ENCODE results near the gene RCHY1.
"Not testable (repeated sequence)": the region's sequence is repeated elsewhere in the genome, so short reads cannot be mapped to it uniquely, and the experiment has no call there.

RCHY1 gene

GRCh38 chr4:75531536-75532143 lies 17.4 kb upstream of the RCHY1 start:
- not testable (repeated sequence) for H3K27me3 ChIP-seq (ENCODE audit: insufficient read depth, low read depth, severe bottlenecking); DNase-seq; H3K9me3 ChIP-seq (ENCODE audit: severe bottlenecking); H3K4me3 ChIP-seq (ENCODE audit: low read depth, low read length); H3K27ac ChIP-seq
- peaks cover 20% of the 10 kb centered on the region for H3K36me3 ChIP-seq

GRCh38 chr4:75530556-75531322 lies 16.5 kb upstream of the RCHY1 start:
- Histone ChIP-seq H3K9me3 (ENCODE audit: severe bottlenecking) (no peaks in the 10 kb centered on the region), H3K4me3 (ENCODE audit: low read depth, low read length) (no peak overlapping the region), H3K27ac (no peak overlapping the region), H3K27me3 (ENCODE audit: insufficient read depth, low read depth, severe bottlenecking) (no peaks in the 10 kb centered on the region), H3K36me3 (peaks cover 20% of the 10 kb centered on the region)
- DNase-seq: no peak
- no peak for TF ChIP-seq CTCF (IDR thresholded peaks at IDR 0.05; ENCODE audit: low read depth, low read length)

GRCh38 chr4:75527482-75527881 lies 13.3 kb upstream of the RCHY1 start:
- no peak for DNase-seq
- no peaks in the 10 kb centered on the region for H3K27me3 ChIP-seq (ENCODE audit: insufficient read depth, low read depth, severe bottlenecking)
- TF ChIP-seq CTCF (IDR thresholded peaks at IDR 0.05; ENCODE audit: low read depth, low read length): no peak
- H3K27ac ChIP-seq: no peak overlapping the region
- peaks cover 23% of the 10 kb centered on the region for H3K36me3 ChIP-seq
- no peaks in the 10 kb centered on the region for H3K9me3 ChIP-seq (ENCODE audit: severe bottlenecking)
- H3K4me3 ChIP-seq (ENCODE audit: low read depth, low read length): no peak overlapping the region

GRCh38 chr4:75525910-75526309 lies 11.7 kb upstream of the RCHY1 start:
- Histone ChIP-seq H3K9me3 (ENCODE audit: severe bottlenecking) (no peaks in the 10 kb centered on the region), H3K27ac (no peak overlapping the region), H3K4me3 (ENCODE audit: low read depth, low read length) (no peak overlapping the region), H3K36me3 (peaks cover 29% of the 10 kb centered on the region), H3K27me3 (ENCODE audit: insufficient read depth, low read depth, severe bottlenecking) (no peaks in the 10 kb centered on the region)
- TF ChIP-seq CTCF (IDR thresholded peaks at IDR 0.05; ENCODE audit: low read depth, low read length): no peak
- DNase-seq: no peak

- no peak for DNase-seq
- TF ChIP-seq CTCF (IDR thresholded peaks at IDR 0.05; ENCODE audit: low read depth, low read length): no peak
- H3K36me3 ChIP-seq: peaks cover 31% of the 10 kb centered on the region
These were observed 10.9 kb upstream of the RCHY1 start for GRCh38 chr4:75525086-75525485.

GRCh38 chr4:75519452-75519851 lies 5.2 kb upstream of the RCHY1 start:
- H3K9me3 ChIP-seq (ENCODE audit: severe bottlenecking); DNase-seq; H3K4me3 ChIP-seq (ENCODE audit: low read depth, low read length); H3K27ac ChIP-seq; H3K27me3 ChIP-seq (ENCODE audit: insufficient read depth, low read depth, severe bottlenecking): not testable (repeated sequence)
- peaks cover 27% of the 10 kb centered on the region for H3K36me3 ChIP-seq

More at GRCh38 chr4:75525086-75525485, 10.9 kb upstream of the RCHY1 start:
- no peaks in the 10 kb centered on the region for H3K27me3 ChIP-seq (ENCODE audit: insufficient read depth, low read depth, severe bottlenecking)
- H3K4me3 ChIP-seq (ENCODE audit: low read depth, low read length): no peak overlapping the region
- no peaks in the 10 kb centered on the region for H3K9me3 ChIP-seq (ENCODE audit: severe bottlenecking)
- no peak overlapping the region for H3K27ac ChIP-seq
